Stimulated activated CD8-positive, alpha-beta memory T cell treated with anti-CD3 and anti-CD28 coated beads, Interleukin-7, amount 100 ng/mL, for 48 hours (primary cell): ENCODE measurements around the gene ITGAE.

Experiments
- DNase-seq, 2 donors: peaks; one replicate each; pipeline ENCODE4 v3.0.0-alpha.2; 2020; ENCODE audit warnings: low read depth in 1 of 2; ENCODE audit errors: extremely low read depth in 1 of 2

Gene ITGAE

GRCh38 chr17:3695723-3696411, 105.1 kb downstream of the ITGAE start, which contains the start of gene P2RX5:
Gene P2RX5, minus strand, starts transcription at chr17:3696155. Its CDS starts 150 bp downstream, at chr17:3696005.
- no peak for DNase-seq

DNA sequence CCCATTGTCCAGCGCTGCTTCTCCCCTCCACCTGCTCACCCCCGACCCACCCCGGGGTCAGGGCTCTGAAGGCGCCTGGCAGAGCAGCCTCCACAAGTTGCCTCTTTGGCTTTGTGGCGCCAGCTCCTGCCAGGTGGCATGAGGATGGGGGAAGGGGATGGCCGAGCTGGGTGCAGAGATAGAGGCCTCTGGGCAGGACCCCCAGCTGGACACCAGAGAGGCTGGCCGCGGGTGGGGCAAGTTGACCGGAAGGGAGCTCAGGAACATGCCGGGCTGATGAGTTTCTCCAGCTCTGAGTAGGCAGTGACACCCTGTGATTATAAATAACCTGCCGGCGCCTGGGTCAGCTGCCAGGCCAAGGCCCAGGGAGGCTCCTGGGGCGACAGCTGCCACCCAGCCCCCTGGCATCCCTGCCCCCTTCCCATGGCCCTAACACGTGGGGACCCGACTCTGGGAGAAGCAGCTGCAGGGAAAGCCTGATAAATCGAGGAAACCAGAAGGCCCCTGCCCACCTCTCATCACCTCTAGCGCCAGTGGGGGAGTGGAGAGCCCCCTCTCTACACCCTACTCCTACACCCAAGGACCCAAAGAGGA, 105.8 kb downstream of the ITGAE start:
- DNase-seq: no peak

GRCh38 chr17:3693829-3694231, 107.2 kb downstream of the ITGAE start:
- peak; percentile 62 to 69 for DNase-seq

- no peak for DNase-seq
Measured at GRCh38 chr17:3693141-3693540, 107.8 kb downstream of the ITGAE start.

DNA sequence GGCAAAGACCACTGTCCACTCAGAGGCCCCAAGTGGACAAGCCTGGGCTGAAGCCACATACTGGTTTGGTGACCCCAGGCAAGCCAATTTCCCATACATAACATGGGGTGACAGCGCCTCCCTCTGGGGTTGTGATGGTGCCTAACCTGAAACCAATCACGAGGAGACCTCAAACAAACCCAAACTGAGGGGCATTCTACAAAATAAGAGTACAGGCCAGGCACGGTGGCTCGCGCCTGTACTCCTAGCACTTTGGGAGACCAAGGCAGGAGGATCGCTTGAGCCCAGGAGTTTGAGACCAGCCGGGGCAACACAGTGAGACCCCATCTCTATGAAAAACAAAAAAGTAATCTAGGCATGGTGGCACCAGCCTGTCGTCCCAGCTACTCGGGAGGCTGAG, 108.6 kb downstream of the ITGAE start:
- no peak for DNase-seq

- DNase-seq: no peak
Measured at GRCh38 chr17:3691617-3692067, 109.3 kb downstream of the ITGAE start.

DNA sequence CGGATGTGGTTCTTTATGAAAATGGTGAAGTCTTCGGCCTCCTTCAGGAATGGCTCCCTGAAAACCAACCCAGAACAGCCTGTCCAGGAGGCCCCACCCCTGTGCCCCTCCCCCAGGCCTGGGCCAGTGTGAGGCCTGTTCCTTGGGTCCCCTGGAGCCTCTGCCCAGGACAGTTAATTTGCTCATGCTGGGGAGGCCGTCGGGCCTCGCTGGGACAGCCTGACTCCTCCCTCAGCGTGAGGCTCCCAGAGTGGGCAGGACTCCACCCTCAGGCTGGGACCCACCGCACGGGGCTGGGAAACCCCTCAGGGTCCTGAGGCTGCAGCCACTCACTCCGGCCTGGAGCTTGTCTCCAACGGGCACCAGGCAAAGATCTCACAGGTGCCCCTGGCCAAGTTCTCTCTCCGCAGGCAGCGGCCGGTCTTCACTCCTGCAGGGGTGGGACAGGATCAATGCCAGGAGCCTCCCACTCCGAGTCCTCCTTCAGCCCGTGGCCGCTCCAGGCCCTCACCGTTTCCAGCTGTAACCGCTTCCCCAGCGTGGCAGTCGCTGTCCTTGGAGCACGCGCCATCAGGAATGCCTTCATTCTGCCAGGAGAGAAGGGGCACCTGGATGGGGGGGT, 110.8 kb downstream of the ITGAE start:
- DNase-seq: no peak

GRCh38 chr17:3689262-3690093, 111.5 kb downstream of the ITGAE start:
- no peak for DNase-seq

- DNase-seq: no peak
Measured at GRCh38 chr17:3688852-3689261, 112.1 kb downstream of the ITGAE start.

DNA sequence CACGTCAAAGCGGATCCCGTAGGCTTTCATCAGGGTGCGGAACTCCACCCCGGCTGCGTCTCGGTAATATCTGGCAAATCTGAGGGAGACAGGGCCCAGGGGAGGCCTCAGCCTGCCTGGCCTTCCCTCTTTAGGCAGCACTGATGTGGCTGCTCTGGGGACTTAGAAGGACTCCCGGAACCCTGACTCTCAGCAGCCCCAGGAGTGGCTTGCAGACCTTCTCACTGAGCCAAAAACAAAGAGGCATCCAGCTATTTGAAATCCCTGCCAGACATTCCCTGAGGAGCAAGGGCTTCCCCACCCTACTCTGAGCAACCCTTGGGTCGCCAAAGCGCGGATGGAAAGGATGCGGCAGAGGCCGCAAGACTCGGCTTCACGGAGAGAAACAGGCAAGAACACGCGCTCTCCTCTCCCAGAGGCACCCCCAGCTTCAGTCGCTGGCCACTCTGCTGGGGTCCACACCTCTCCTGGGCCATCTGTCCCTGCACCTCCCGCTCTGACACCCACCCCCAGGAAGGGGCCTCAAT, 112.9 kb downstream of the ITGAE start:
- no peak for DNase-seq

GRCh38 chr17:3685174-3685573, 115.8 kb downstream of the ITGAE start:
- no peak for DNase-seq

- no peak for DNase-seq
Measured at GRCh38 chr17:3683054-3683511, 117.9 kb downstream of the ITGAE start.

DNA sequence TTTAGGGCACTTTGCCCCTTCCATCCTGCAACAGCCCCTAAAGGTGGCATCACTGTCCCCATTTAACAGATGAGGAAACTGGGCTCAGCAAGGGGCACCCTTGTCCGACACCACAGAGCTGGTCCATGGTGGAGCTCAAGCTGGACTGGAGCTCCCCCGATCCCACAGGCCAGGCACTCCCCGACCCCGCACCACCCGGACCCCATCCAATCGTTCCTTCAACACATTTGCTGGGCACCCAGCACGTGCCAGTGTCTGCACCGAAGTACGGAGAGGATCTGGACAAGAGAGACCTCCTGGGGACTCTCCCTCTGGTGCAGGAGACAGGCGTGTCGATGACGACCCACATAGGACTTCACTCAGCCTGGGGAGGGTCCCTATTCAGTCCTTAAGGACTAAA, 119.0 kb downstream of the ITGAE start:
- DNase-seq: no peak

DNA sequence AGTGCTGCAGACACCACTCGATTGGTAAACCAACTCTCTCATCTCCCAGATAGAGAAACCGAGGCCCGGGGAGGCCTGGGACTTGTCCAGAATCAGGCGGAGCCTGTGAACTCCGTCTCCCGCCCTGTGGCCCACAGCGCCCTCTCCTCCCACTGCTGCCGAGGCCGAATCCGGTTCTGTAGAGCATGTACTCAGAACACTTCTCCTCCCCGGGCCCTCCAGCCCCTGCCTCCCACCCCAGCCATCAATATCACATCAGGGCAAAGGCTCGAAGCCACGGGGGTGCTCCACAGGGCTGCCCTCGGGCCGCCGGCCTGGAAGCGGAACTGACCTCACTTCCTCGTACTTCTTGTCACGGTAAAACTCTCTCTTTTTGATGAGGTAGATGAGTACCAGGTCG, 119.4 kb downstream of the ITGAE start:
- DNase-seq: no peak

- no peak for DNase-seq
Measured at GRCh38 chr17:3681057-3681456, 119.9 kb downstream of the ITGAE start.

- DNase-seq: no peak
Measured at GRCh38 chr17:3679531-3680126, 121.4 kb downstream of the ITGAE start.

GRCh38 chr17:3678821-3679530, 122.0 kb downstream of the ITGAE start:
- DNase-seq: no peak

- no peak for DNase-seq
Measured at GRCh38 chr17:3678095-3678820, 122.7 kb downstream of the ITGAE start.

- DNase-seq: no peak
Measured at GRCh38 chr17:3675886-3676285, 125.1 kb downstream of the ITGAE start.
